Measurements from ENCODE around the gene RSPO3.
"Not testable (repeated sequence)": the region's sequence is repeated elsewhere in the genome, so short reads cannot be mapped to it uniquely, and the experiment has no call there.

RSPO3 gene

DNA sequence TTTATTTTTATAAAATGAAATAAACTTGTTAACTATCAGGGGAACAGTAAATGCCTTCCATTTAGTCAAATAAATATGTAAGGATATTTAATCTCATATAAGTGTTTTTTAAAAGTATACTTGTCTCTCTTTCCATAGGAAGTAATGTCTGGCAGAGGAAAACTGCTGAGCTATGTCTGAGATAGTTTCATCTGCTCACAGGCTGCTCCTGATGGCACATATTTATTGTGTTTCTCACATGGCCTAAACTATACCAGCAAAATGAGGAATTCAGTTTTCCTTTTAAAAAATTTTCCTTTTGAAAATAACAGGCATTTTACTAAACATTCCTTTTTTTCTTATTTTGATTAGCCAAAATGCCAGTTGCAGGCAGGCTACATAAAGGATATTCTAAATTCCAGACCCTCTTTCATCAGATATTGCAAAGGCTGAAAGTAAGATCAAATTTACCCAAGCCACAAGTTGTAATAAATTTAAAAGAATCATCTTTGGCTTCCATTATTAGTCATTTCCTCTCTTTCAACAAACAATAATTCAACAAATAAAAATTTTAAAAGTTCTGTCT, 88.1 kb downstream of the RSPO3 start:
- no peak for DNase-seq

DNA sequence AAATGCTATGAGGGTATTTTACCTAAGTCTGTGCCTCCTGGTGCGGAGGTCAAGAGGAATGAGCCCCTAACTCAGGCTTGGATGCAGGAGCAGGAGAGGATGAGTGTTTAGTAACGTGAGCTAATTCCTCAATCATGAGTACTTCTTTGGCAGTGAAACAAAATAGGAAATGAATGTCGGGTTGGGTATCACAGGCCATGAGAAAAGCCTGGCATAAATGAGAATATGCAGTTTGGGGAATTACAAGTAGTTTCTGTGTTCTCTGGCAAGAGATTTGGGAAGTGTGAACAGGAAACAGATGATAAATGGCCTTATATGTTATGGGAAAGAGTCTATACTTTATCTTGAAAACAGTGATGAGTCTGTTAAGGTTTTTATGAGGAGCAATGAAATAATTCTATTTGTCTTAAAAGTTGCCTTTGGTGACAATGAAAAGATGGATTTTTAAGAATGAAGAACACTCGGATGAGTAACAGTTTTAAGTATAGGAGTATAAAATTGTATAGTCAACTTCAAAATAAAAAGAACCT, 89.2 kb downstream of the RSPO3 start:
- DNase-seq, result no peak

DNA sequence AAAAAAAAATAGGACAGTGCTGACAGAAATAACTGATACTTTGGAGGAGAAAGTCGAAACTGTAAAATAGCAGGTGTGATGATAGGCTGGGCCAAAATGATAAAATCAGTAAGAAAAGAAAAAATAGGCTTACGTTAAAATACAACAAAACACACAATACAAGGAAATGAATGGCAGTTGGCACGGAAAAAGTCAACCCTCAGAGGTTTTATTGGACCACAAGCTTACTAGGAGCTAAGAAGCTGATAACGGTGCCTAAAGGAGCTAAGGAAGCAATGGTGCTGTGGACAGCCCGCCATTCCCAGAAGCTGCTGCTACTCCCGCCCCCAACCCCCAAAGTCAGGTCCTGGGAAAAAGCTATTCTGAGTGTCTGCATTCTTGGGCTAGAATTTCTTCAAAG, 92.3 kb downstream of the RSPO3 start:
- no peak for DNase-seq

DNA sequence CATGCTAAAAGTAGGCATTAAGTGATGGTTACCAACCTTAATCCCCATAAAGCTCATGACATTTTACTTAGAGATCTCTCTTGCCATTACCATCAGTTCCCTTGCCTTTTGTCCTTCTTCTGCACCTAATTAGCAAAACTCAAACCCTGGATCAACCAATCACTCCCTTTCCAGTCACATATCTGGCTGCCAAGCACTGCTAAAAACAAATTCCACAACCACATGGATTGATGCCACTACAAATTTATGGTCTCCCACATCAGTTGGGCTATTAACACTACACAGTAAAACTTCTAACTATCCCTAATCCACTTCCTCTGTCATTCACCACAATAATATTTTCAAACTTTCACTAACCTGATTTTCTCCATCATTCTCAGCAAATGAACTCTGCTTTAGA, 93.9 kb downstream of the RSPO3 start:
- no peak for DNase-seq

DNA sequence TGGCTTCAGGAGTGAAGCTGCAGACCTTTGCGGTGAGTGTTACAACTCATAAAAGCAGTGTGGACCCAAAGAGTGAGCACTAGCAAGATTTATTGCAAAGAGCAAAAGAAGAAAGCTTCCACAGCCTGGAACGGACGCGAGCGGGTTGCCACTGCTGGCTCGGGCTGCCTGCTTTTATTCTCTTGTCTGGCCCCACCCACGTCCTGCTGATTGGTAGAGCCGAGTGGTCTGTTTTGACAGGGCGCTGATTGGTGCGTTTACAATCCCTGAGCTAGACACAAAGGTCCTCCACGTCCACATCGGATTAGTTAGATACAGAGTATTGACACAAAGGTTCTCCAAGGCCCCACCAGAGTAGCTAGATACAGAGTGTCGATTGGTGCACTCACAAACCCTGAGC, 95.6 kb downstream of the RSPO3 start:
- DNase-seq, result not testable (repeated sequence)

DNA sequence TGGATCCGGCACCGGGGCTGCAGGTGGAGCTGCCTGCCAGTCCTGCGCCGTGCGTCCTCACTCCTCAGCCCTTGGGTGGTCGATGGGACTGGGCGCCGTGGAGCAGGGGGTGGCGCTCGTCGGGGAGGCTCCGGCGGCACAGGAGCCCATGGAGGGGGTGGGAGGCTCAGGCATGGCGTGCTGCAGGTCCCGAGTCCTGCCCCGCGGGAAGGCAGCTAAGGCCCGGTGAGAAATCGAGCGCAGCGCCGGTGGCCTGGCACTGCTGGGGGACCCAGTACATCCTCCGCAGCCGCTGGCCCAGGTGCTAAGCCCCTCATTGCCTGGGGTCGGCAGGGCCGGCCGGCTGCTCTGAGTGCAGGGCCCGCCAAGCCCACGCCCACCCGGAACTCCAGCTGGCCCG, 96.1 kb downstream of the RSPO3 start:
- DNase-seq, result not testable (repeated sequence)

DNA sequence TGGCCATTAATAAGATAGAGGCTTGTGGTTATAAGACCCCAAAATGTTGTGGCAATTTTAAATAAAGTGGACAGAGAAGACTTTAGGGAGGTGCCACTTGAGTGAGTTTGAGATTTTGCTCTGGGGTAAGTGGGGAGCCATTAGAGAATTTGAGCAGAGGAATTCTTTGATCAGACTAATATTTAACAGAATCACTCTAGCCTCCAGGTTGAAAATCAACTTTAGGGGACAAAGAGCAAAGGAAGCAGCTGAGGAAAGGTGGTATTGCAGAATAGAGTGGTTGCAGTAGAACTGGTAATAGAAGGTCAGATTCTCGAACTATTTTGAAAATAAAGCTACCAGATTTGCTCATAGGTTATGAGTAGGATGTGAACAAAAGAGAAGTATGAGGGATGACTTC, 97.5 kb downstream of the RSPO3 start:
- no peak for DNase-seq

DNA sequence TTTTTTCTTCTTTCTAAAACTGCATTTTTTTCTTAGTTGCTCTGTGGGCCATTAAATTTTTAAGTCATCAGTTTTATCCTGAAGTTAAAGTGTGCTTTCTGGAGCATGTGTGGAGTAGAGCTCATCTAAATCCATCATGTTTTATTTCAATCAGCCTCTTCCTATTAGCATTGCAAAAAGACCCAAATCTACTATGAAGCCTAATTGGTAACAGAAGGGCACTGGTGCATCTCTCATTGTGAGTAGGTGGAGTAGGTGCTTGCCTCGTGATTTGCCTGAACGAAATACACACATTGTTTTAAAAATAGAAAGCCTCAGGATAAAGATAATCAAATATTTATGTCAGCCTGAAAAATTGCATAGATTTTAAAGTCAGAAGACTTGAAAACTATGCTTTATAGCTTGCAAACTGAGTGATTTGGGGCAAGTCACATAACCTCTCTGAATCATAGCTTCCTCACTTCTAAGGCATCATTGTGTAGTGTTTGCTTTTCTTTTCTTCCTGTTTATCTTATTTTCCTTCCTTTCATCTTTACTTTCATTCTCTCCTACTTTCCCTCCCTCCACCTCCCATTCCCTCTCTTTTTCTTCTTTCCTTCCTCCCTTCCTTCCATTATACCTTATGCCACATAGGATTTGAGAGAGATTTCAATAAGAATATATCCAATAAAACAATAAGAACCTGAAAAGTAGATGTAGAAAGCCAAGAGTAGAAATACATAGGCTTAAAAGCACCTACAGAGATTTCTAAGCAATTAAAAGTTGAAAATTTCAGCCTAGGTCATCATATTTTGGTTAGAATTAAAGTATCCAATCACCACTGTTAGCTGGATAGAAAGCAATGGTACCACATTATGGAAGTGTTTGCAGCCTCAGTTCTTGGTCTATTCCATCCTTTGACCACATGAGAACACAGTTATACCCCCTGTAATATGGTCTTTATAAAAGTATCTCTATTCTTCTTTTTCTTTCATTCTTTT, 98.6 kb downstream of the RSPO3 start:
- DNase-seq, result no peak

DNA sequence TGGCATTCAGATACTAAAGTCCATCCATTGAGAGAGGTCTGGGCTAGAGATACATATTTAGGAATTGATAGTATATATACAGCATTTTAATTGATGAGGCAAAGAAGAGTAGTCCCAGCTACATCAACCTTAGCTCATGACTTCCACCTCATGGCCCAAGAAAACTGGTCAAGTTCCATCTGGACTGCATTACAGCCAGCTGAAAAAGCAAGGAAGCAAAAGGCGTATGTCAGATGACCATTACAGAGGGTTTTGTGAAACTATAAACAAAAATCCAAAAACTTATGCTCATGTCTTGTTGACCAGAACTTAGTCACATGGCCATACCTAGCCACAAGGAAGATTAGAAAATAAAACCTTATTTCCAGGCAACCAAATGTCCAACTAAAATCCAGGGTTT, 101.4 kb downstream of the RSPO3 start:
- no peak for DNase-seq

DNA sequence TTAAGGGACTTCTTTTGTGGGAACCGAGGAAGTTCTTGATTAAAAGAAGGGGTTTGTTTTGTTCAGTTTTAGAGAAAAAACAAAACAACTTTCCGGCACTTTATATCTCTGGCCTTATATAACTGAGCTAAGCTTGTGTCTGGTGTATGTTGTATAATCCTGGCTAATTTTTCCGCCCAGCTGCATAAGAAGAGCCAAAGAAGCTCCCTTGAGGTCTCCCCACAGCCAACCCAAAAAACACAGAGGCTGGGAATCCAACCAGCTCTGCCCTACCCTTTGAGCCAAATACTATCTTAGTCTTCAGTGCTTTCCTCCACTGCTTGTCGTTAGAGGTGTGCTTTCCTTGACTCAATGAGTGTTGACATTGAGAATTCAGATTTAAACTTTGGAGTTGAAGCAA, 102.7 kb downstream of the RSPO3 start:
- DNase-seq, result no peak

DNA sequence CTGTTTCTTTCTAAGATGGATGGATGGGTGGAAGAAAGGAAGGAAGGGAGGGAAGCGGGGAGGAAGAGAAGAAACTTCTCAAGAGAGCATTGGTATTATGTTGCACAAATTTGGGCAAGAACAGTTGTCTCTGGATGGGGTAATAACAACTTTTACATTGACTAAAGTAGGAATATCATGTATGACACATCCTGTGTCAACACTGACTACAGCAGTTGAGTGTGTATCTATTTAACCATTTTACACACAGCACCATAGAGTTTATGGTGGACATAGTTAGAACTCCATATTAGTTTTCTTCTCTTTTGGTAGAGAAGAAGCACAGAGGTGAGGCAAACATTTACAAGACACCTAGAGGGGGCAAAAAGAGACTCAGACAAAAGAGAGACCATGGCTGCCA, 103.9 kb downstream of the RSPO3 start:
- DNase-seq, result no peak

DNA sequence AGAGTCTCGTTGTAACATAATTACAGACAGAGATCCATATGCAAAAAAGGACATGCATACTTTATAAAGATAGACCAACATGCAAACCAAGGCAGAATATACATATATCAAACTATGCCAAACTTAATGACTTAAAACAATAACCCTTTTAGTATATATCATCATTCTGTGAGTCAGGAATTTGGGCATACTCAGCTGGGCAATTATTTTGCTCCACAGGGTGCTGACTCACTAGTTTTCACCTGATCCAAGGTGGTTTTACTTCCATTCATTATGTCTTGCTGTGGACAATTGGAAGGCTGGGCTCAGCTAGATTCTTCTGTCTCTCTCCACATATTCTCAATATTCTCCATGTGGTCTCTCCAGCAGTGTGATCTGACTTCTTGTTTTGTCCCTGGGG, 107.0 kb downstream of the RSPO3 start:
- no peak for DNase-seq

DNA sequence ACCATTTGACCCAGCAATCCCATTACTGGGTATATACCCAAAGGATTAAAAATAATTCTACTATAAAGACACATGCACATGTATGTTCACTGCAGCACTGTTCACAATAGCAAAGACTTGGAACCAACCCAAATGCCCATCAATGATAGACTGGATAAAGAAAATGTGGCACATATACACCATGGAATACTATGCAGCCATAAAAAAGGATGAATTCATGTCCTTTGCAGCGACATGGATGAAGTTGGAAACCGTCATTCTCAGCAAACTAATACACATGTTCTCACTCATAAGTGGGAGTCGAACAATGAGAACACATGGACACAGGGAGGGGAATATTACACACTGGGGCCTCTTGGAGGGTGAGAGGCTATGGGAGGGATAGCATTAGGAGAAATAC, 115.3 kb downstream of the RSPO3 start:
- not testable (repeated sequence) for DNase-seq

DNA sequence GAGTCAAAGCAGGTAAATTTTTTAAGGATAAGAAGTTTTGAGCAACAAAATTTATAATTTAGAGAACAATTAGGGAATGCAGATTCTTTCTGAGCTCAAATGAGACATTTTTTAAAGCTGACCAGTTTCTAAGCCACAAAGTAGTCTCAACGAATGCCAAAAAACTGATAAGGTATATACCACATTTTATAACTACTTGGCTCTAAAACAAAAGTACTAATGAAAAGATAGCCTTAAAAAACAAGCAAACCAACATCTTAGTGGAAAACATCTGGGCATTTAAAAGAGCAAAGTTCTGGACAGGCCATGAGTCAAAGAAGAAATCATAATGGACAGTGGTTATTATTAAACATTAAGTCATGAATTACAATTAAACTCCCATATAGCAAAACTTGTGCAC, 125.0 kb downstream of the RSPO3 start:
- DNase-seq, result no peak
